Astrocyte (in vitro differentiated cells and primary cell): ENCODE data around the gene CTNNA3.

Experiments
- CTCF ChIP-seq: IDR thresholded peaks from 2 replicates; pipeline ENCODE4 v1.5.1; 2011; ENCODE audit warnings: low read depth, mild to moderate bottlenecking, inconsistent platforms, low read length, moderate library complexity; ENCODE audit not compliant: insufficient read depth
- EZH2 ChIP-seq: IDR thresholded peaks from 2 replicates; pipeline ENCODE4 v1.6.1; 2012; ENCODE audit warnings: mild to moderate bottlenecking, low read length, inconsistent platforms; ENCODE audit not compliant: insufficient read depth

- TF ChIP-seq CTCF: no peak
- no peak for TF ChIP-seq EZH2
These were observed 1345.2 kb downstream of the CTNNA3 start for GRCh38 chr10:66350622-66351399.
